Glutamatergic neuron (in vitro differentiated cells): ENCODE data around the gene TLCD5. TPM values are rescaled to one million over a fixed set of nuclear protein-coding genes. Genes with fewer than 3 reads are reported as not detected.
A peak's percentile ranks its signal among the peaks of the same experiment; 100 is the strongest.

Experiments
- DNase-seq: peaks from one replicate; pipeline ENCODE4 v3.0.0; 2022
- H3K27ac Mint-ChIP-seq: one replicate; pipeline ENCODE4 v1.8.0; 2020; ENCODE audit warnings: mild to moderate bottlenecking, mixed read lengths, inconsistent platforms; ENCODE audit not compliant: unreplicated experiment
- H3K27me3 Mint-ChIP-seq: one replicate; pipeline ENCODE4 v1.8.0; 2020; ENCODE audit warnings: mild to moderate bottlenecking, moderate library complexity, mixed read lengths, inconsistent platforms; ENCODE audit not compliant: unreplicated experiment
- H3K36me3 Mint-ChIP-seq: one replicate; pipeline ENCODE4 v1.8.0; 2020; ENCODE audit warnings: mild to moderate bottlenecking, mixed read lengths, inconsistent platforms; ENCODE audit not compliant: unreplicated experiment
- H3K4me1 Mint-ChIP-seq: one replicate; pipeline ENCODE4 v1.8.0; 2020; ENCODE audit warnings: mild to moderate bottlenecking, low read depth, mixed read lengths, inconsistent platforms; ENCODE audit not compliant: unreplicated experiment
- H3K4me3 Mint-ChIP-seq: one replicate; pipeline ENCODE4 v1.8.0; 2020; ENCODE audit warnings: mild to moderate bottlenecking, mixed read lengths, inconsistent platforms; ENCODE audit not compliant: unreplicated experiment
- H3K9me3 Mint-ChIP-seq: one replicate; pipeline ENCODE4 v1.8.0; 2020; ENCODE audit warnings: mild to moderate bottlenecking, moderate library complexity, mixed read lengths, inconsistent platforms; ENCODE audit not compliant: unreplicated experiment
- long read RNA-seq: library from polyadenylated mRNA; unstranded; transcript quantifications from one replicate; pipeline ENCODE4 v2.0.0, GENCODE V29; 2020; ENCODE audit not compliant: unreplicated experiment
- total RNA-seq: library from RNA; stranded (reverse); fragmentation: NEBNext Ultra II Directional; extraction: Animal tissue kit (Norgen Biotek cat#: 25700); gene quantifications from one replicate; pipeline ENCODE4 v1.2.1, GENCODE V29; 2021; ENCODE audit not compliant: unreplicated experiment
- TF ChIP-seq, protein P1 (sequence below): fragments of 200-600 bp; sonication (generic); IDR thresholded peaks from one replicate; pipeline ENCODE4 v1.5.0; 2021; ENCODE audit not compliant: partially characterized antibody, unreplicated experiment

The TLCD5 gene
- total RNA-seq: 15.8 TPM
- long read RNA-seq, full-length matches to known transcripts: 6 of 9 reads
- long read RNA-seq, partial matches to known transcripts: 0 of 9 reads
- long read RNA-seq, other reads (novel, unspliced or antisense): 3 of 9 reads

DNA sequence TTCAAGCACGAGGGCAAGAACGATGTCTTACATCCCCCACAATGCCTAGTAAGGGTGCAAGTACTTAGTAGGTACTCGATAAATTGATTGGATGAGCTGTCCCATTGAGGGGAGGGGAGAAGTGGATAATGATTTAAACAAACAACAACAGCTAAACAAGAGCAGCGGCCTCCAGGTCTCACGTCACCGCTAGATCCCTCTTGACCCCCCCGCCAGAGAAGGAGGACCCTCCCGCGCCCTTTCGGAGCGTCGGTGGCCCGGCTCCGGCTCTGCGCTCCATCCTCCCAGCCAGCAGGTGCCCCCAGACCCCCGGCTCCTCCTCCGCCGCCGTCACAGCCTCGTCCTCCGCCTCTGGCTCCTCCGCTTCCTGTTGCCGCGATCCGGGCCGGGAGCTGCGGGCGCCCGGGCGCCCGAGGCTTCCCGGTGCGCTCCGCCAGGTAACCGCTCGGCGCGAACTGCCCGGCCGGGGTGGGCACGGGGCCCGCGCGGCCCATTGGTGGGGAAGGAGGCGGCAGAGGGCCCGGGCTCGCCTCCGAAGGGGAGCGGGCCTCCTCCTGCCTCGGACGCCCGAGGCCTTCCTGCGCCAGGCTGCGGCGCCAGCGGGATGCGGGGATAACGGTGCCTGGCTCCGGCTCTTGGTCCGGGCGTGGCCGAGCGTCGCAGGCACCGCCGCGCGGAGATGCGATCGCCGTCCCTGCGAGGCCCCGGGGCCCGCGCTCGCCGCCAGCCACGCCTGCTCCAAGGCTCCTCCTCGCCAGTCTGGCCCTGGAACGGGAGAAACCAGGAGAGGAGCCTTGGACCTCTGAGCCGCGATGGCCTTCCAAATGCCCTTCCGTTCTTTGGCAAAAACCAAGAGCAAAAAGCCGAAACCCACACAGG is at the start of gene TLCD5:
Gene TLCD5, plus strand, starts transcription at position 368 of the 879 bp plus-strand sequence. CDS start 2,143 bp downstream, outside the sequence.
- peaks cover 5% of the 10 kb centered on the region for H3K4me1 Mint-ChIP-seq
- H3K27me3 Mint-ChIP-seq: peaks cover 11% of the 10 kb centered on the region
- TF ChIP-seq, protein P1, sequence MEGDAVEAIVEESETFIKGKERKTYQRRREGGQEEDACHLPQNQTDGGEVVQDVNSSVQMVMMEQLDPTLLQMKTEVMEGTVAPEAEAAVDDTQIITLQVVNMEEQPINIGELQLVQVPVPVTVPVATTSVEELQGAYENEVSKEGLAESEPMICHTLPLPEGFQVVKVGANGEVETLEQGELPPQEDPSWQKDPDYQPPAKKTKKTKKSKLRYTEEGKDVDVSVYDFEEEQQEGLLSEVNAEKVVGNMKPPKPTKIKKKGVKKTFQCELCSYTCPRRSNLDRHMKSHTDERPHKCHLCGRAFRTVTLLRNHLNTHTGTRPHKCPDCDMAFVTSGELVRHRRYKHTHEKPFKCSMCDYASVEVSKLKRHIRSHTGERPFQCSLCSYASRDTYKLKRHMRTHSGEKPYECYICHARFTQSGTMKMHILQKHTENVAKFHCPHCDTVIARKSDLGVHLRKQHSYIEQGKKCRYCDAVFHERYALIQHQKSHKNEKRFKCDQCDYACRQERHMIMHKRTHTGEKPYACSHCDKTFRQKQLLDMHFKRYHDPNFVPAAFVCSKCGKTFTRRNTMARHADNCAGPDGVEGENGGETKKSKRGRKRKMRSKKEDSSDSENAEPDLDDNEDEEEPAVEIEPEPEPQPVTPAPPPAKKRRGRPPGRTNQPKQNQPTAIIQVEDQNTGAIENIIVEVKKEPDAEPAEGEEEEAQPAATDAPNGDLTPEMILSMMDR: no peak

DNA sequence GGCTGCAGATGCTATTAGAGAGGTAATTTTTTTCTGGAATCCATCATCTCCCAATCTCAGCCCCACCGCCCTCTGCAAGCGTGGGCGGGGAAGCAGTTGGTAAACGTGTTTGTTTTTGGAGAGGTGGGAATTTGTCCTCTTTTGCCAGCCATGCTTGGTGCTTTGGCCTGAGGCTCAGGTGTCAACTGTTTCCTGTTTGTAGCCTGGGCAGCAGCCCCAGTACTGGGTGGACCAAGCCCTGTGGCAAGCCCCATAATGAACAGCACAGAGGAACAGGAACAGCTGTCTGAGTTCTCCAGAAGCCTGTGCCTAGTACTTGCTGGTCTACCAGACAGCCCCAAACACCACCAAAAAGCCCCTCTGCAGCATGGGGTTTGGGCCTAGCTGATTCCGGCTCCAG is 45.6 kb upstream of the TLCD5 start:
- Mint-ChIP-seq H3K4me1 (peaks cover 3% of the 10 kb centered on the region), H3K27me3 (peaks cover 3% of the 10 kb centered on the region), H3K9me3 (no peaks in the 10 kb centered on the region), H3K27ac (no peak overlapping the region), H3K36me3 (peaks cover 5% of the 10 kb centered on the region), H3K4me3 (no peak overlapping the region)
- no peak for DNase-seq
- TF ChIP-seq, protein P1: no peak

More for the DNA sequence above, at the start of gene TLCD5:
- Mint-ChIP-seq H3K4me3 (peak within 1 kb of the TSS; percentile 95), H3K36me3 (no peaks in the 10 kb centered on the region), H3K9me3 (peaks cover 5% of the 10 kb centered on the region), H3K27ac (peak within 1 kb of the TSS; percentile 87)
- peak; percentile 90 for DNase-seq

DNA sequence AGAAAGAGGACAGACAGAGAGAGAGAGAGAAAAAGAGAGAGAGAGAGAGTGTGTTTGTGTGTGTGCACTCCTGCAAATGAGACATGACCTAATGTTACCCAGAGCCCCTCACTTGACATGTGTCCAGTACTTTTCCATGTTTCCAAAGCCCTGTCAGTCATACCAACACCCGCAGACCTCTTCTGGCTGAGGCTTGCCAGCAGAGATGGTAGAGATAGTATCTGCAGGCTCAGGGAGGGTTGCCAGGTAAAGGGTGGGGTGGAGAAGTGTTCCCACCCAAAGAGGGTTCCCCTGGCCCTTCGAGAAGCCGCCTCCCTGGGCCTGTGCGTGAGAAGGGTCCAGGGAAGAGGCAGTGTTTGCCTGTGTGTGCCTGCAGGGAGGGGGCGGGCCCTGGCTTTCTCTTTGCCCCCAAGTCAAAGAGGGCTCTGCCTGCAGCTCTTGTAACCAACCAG is 44.5 kb upstream of the TLCD5 start:
- Mint-ChIP-seq H3K27ac (no peak overlapping the region), H3K27me3 (no peaks in the 10 kb centered on the region), H3K4me3 (no peak overlapping the region), H3K4me1 (peaks cover 3% of the 10 kb centered on the region), H3K36me3 (no peaks in the 10 kb centered on the region), H3K9me3 (no peaks in the 10 kb centered on the region)
- DNase-seq: no peak
- TF ChIP-seq, protein P1: no peak

DNA sequence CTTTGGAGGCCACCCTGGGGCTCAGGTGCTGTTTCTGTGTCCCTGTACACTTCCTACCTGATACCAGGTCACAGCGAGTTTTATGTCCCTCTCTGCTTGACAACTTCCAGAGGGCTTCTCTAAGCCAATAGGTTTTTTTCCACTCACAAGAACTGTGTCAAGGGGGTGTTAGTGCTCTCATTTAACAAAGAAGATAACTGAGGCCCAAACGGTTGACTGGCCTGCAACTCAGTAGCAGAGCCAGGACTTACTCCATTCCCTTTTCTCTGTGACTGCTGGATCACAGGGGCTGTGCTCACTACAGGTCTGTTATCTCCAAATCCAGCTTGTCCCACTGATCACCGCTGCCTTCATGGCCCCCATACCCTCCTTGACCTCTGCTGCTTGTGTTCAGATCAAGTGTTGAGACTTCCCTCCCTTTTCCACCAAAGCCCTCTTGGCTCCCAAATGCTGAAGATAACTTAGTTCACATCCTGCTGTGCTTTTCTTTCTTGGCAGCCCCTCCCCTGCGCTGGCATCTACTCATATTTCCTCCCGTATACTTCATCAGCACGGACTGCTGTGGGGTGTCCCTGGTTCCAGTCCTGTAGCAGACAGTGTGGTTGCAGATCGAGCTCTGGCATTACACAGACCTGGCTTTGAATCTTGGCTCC is 43.8 kb upstream of the TLCD5 start:
- Mint-ChIP-seq H3K4me3 (no peak overlapping the region), H3K4me1 (peaks cover 3% of the 10 kb centered on the region), H3K36me3 (no peaks in the 10 kb centered on the region), H3K27me3 (no peaks in the 10 kb centered on the region), H3K27ac (no peak overlapping the region), H3K9me3 (no peaks in the 10 kb centered on the region)
- TF ChIP-seq, protein P1: no peak
- DNase-seq: no peak
